GM21529 (cell line): ENCODE measurements around the gene CCDC127.

ENCODE experiments used
- ATAC-seq: cut with Tn5 transposase; IDR thresholded peaks from one replicate; pipeline ENCODE4 v1.9.1; 2021; ENCODE audit not compliant: unreplicated experiment

CCDC127 gene

DNA sequence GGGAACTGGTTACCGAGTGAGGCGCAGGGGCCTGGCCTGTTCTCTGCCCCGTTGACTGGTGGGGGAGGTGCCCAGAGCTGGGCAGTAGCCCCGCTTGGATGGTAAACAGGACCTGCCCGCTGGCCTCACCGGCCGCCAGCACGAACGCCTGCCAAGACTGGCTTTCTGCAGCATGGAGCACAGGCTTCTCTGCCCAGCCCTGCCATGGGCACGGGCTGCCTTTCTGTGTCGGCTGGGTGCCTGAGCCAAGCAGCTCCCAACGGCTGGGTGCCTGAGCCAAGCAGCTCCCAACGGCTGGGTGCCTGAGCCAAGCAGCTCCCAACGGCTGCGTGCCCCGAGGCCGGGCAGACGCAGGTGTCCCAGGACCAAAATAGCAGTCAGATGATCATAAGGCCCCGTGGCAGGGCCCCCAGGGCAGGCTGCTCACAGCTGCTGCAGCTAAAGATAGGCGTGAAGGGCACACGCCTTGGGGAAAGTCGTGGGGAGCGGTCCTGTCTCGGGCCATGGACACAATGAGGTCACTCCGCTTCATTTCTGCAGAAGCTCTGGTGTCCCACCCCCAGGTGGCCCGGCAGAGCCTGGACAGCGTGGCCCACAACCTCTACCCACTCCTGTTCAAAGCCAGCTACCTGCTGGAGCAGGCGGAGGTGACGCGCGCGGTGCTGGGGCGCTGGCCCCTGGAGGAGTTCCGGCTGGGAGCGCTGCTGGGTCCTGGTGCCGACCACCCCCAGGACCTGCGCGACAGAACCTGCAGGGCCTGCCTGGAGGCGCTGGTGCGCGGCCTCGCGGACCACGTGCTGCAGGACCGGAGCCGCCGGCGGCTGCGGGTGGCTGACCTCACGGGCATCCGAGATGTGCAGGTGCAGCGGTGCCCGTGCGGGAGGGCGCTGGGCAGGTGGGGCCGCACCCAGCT lies 26.7 kb downstream of the CCDC127 start, which contains the start of gene LRRC14B:
TSS of gene LRRC14B (plus strand) at position 460 of the 913 bp plus-strand sequence. CDS start at position 504, 44 bp downstream.
- ATAC-seq = peak; percentile 41

GRCh38 chr5:190366-191035 lies 27.5 kb downstream of the CCDC127 start:
- peak; percentile 32 for ATAC-seq

GRCh38 chr5:189976-190365 lies 28.0 kb downstream of the CCDC127 start:
- ATAC-seq = no peak

DNA sequence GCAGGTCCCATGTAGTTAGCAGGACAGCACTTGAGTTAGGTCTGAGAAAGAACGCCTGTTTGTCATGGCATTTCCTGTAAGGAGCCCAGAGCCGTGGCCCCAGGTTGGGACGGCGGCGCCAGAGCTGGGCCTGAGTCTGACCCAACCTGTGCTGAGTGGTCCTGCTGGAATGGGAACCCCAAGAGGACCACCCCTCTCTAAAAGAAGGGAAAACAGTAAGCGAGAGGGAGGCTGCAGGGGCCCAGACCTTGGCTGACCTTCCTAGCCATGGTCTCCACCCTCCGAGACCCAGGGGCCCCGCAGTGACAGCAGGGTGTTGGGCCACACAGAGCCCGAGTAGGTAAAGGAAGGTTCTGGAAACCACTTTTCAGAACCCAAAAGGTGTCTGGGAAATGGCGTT lies 28.5 kb downstream of the CCDC127 start:
- no peak for ATAC-seq

GRCh38 chr5:188488-189481 lies 29.2 kb downstream of the CCDC127 start:
- peak; percentile 78 for ATAC-seq

DNA sequence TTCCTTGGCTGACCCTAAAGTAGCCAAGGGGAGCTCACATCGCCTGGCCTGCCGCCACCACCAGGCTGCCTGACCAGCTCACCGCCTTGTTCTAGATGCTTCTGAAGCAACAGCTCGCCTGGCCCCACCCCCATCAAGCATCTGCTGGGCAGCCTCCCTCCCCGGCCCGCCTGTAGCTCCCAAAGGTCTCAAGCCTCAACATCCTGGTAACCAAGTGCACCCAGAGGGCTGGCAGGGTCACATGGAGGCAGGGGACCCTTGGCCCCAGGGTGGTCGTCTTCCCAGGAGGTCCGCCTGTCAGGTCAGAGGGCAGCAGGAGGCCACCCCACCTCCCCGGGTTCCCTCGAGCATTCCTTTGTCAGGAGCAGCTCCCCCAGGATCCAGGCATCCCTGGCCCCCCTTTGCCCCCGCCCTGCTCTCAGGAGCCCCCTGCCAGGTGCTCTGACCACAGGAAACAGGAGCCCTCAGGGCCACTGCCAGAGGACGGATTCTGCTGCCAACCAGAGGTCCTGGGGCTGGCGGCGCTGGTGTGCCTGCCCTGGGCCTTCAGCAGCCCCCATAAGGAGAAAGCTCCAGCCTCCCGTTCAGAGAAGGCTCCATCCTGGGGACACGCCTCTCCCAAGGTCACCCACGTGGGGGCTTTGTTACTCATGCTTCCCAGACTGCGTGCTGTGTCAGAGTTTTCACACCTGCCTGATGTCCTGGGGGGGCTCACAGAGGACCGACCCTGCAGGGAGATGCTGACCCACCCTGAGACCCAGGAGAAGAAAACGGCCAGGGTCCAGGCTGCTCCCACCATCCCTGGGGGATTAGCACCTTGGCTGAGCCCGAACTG lies 30.1 kb downstream of the CCDC127 start:
- ATAC-seq = no peak

- no peak for ATAC-seq
Measured at GRCh38 chr5:187042-187431, 30.9 kb downstream of the CCDC127 start.

DNA sequence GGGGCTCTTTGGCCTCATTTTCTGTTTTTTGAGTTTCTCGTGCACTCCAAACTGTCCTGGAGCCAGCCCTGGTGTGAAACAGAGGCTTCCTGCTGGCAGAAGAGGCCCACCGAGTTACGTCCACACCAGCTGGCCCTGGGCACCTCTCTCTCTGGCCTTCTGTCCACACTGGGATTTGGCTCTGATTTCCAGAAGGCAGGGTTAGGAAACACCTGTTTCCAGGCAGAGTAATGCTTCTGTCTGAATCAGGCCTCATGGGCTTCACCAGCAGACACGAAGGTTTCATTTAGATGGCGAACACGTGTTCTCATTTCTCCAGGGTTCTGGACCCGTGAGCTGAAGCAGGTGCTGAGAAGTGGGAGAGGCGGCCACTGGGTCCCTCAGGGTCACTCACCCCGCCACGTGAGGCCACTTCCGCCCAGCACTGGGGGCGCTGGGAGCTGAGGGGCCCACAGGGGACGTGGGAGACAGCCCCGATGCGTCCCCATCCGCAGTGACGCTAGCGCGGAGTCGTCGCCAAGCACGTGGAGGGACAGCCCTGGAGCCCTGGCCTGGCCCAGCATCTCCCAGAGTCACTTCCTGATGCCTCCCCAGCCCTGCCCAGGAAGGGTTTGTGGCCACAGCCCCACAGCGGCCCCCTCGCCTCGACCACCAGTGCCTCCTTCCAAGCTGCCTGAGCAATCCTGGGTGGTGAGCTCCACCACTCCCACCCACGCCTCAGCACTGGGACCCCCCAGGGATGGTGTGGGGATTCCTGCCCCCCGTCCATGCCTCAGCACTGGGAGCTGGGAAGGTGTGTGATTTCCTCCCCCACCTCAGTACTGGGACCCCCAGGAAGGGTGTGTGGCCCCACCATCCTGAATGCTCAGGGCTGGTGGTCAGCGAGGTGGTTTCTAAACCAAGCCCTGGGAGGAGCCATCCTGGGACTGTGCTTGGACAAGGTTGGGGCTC lies 31.6 kb downstream of the CCDC127 start:
- ATAC-seq = no peak

DNA sequence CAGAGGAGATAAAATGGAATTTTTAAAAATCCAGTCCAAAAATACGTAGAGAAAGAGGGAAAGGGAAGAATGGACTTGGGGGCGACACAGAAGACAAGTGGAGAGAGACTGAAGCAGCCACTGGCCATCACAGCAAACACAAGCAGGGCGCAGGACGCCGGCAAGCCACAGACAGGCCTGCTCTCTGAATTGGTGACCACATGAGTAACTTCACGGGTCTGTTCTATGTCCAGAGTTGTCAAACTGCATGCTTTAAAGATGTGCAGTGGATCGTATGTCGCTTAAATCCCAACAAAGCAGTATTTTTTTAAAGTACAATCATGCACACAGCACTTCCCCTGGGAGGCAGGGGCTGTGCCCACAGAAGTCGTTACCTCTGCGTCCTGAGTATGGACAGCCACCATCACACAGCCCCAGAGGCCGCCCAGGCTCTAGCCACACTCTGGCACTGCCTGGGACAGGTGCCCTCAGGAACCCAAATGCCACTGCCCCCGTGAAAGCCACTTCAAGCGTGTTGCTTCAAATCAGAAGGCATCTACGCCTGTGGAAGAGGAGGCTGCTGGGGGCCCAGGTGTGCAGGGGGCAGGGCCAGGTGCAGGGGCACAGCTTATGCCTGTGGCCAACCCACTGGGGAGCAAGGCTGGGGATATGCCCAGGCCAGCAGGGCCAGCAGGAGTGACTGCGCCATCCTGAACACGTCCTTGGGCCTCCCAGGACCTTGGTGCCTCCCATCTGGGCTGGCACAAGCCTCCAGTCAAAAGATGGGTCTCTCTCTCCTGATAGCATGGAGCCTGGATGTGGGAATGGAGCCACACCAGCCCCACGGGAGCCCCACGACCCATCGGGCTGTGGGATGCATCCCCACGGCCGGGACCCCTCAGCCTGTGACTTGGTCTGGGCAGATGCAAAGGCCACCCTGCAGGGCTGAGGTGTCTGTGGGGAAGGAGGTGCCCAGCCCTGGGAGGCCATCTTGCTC lies 32.6 kb downstream of the CCDC127 start:
- ATAC-seq = no peak

GRCh38 chr5:184471-184870 lies 33.5 kb downstream of the CCDC127 start:
- no peak for ATAC-seq

DNA sequence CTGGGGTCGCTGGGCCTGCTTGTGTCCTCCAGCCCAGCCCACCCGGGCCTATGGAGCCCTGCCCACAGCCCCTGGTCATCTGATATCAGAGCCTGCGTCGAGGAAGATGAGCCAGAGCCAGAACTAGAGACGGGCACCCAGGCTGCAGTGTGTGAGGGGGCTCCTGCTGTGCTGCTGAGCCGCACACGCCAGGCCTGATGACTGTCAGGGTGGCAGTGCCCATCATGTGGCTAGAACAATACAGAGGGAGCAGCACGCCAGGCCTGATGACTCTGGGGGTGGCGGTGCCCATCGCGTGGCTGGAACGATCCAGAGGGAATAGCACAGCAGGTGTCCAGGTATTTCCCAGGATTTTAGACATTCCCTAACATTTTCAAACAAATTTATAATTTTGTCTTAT lies 35.8 kb downstream of the CCDC127 start:
- no peak for ATAC-seq

GRCh38 chr5:181566-181965 lies 36.4 kb downstream of the CCDC127 start:
- no peak for ATAC-seq

- no peak for ATAC-seq
Measured at GRCh38 chr5:181160-181559, 36.8 kb downstream of the CCDC127 start.

- no peak for ATAC-seq
Measured at GRCh38 chr5:180286-180918, 37.6 kb downstream of the CCDC127 start.

DNA sequence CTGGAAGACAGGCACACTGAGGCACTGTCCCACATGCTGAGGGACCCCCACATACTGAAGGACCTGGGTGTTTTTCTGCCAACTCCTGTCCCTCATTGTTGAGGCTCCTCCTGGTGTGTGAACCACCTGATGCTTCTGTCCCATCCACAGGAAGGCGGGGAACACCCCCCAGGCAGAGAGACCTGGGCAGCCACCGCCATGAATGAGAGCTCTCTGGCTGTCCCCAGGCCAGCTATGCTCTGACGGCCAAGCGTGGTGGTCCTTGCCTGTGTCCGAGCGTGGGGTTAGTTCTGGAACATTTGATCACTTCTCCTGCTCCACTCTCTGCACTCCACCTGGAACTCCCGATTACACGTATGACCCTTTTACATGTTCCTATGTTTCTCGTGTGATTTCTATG lies 38.6 kb downstream of the CCDC127 start:
- no peak for ATAC-seq

DNA sequence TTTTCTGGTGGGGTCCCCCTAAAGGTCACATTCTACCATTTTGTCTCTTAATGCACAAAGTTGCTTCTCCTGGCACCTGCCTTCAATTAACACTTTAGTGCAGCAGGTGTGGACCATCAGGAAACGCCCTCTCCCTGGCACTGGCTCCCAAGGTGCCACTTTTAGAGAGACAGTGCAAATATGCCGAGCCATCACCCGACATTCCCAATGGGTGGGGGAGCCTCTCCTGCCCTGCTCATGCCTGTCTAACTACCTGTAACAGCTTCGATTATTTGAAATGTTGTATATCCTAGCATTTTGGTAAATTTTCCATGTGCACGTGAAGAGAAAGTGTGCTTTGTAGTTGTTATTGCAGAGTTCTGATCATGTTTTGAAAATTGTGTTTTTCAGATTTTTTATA lies 39.8 kb downstream of the CCDC127 start:
- ATAC-seq = no peak

- no peak for ATAC-seq
Measured at GRCh38 chr5:176296-176823, 41.6 kb downstream of the CCDC127 start.
